ENCODE measurements around the gene PACS2.

DNA sequence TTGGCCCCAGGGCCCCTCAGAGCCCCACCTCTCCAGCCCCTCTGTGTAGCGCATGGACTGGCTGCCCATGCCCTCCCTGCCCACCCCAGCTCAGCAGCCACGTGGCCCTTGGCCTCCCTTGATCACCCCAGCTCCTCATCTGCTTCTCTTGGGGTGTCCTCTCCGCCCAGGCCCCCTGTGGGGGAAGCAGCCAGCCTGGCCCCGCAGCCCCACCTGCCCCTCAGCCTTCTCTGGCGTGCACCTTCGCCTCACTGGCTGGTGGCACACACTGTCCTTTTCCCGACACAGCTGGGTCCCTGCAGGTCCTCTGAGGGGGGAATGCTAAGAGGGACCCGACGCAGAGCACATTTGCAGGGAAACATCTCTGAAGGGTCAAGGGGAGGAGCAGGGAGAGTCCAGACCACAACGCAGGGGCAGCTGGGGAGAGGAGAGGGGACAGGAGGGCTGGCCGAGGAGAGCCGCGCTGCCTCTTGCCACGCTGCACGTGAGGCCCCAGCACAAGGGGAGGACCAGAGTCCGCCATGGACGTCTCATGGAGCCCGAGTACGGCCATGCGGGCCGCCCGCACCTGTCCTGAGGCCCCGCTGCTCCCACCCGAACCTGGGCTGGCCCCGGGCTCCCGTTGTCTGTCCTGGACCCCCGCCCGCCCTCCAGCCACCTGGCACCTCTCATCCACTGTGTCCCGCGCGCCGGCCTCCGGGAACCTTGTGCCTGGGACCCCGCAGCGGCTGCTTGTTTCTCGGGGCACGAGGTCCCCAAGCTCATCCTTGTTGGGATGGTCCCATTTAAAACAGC lies 36.1 kb downstream of the PACS2 start:
- TF ChIP-seq CTCF (IDR thresholded peaks at IDR 0.05; ENCODE audit: insufficient read depth, low read length) = no peak
- no peak for TF ChIP-seq SPI1 (IDR thresholded peaks at IDR 0.05; ENCODE audit: borderline replicate concordance, low read depth)
- TF ChIP-seq POLR2AphosphoS5 (IDR thresholded peaks at IDR 0.05; ENCODE audit: low read depth) = no peak
- no peak for TF ChIP-seq GABPA (IDR thresholded peaks at IDR 0.05; ENCODE audit: low read depth)
- TF ChIP-seq REST (IDR thresholded peaks at IDR 0.05; ENCODE audit: insufficient replicate concordance, low read depth) = no peak

Measured in HL-60 (cell line).